Astrocyte (in vitro differentiated cells and primary cell): Measurements from ENCODE around the gene ARHGAP30. TPM values are rescaled to one million over a fixed set of nuclear protein-coding genes. Genes with fewer than 3 reads are reported as not detected.
A peak's percentile ranks its signal among the peaks of the same experiment; 100 is the strongest.

Experiments used
- DNase-seq: peaks from one replicate; pipeline ENCODE4 v3.0.0-alpha.2; 2010; ENCODE audit warnings: low read depth
- FAIRE-seq: peaks from 2 replicates; lab custom pipeline; 2011; peaks lifted over from hg19 to GRCh38; lab: Jason Lieb, UNC
- H2AFZ ChIP-seq: 2 replicates; pipeline ENCODE4 v1.6.0; 2012; ENCODE audit warnings: low read depth, low read length, inconsistent platforms
- H3K27ac ChIP-seq: 2 replicates; pipeline ENCODE4 v1.5.1; 2011; ENCODE audit warnings: low read depth, low read length, inconsistent platforms
- H3K27me3 ChIP-seq: 2 replicates; pipeline ENCODE4 v1.6.0; 2011; ENCODE audit warnings: low read length, inconsistent platforms; ENCODE audit not compliant: insufficient read depth
- H3K36me3 ChIP-seq: 2 replicates; pipeline ENCODE4 v1.5.1; 2011; ENCODE audit warnings: low read length, inconsistent platforms; ENCODE audit not compliant: insufficient read depth
- H3K4me1 ChIP-seq: 2 replicates; pipeline ENCODE4 v1.5.1; 2011; ENCODE audit warnings: low read length, inconsistent platforms; ENCODE audit not compliant: insufficient read depth
- H3K4me2 ChIP-seq: 2 replicates; pipeline ENCODE4 v1.6.0; 2012; ENCODE audit warnings: low read length, inconsistent platforms
- H3K4me3 ChIP-seq: 2 replicates; pipeline ENCODE4 v1.5.1; 2011; ENCODE audit warnings: low read depth, mild to moderate bottlenecking, low read length, inconsistent platforms; ENCODE audit not compliant: insufficient read depth
- H3K79me2 ChIP-seq: 2 replicates; pipeline ENCODE4 v1.6.0; 2012; ENCODE audit warnings: mild to moderate bottlenecking, low read length, inconsistent platforms; ENCODE audit not compliant: insufficient read depth
- H3K9ac ChIP-seq: 2 replicates; pipeline ENCODE4 v1.6.0; 2012; ENCODE audit warnings: mild to moderate bottlenecking, low read length, inconsistent platforms
- H3K9me3 ChIP-seq: 2 replicates; pipeline ENCODE4 v1.5.1; 2012; ENCODE audit warnings: low read depth, mild to moderate bottlenecking, low read length, inconsistent platforms; ENCODE audit not compliant: insufficient read depth
- H4K20me1 ChIP-seq: 2 replicates; pipeline ENCODE4 v1.6.0; 2012; ENCODE audit warnings: low read length, inconsistent platforms; ENCODE audit not compliant: insufficient read depth
- H3K27ac Mint-ChIP-seq: one replicate; pipeline ENCODE4 v1.8.0; 2021; ENCODE audit warnings: mild to moderate bottlenecking, mixed read lengths; ENCODE audit not compliant: unreplicated experiment
- H3K27me3 Mint-ChIP-seq: one replicate; pipeline ENCODE4 v1.8.0; 2021; ENCODE audit warnings: low read depth, mixed read lengths; ENCODE audit not compliant: unreplicated experiment
- H3K36me3 Mint-ChIP-seq: one replicate; pipeline ENCODE4 v1.8.0; 2021; ENCODE audit warnings: low read depth, mixed read lengths; ENCODE audit not compliant: unreplicated experiment
- H3K4me1 Mint-ChIP-seq: one replicate; pipeline ENCODE4 v1.8.0; 2021; ENCODE audit warnings: low read depth, mixed read lengths; ENCODE audit not compliant: unreplicated experiment
- H3K4me3 Mint-ChIP-seq: one replicate; pipeline ENCODE4 v1.8.0; 2021; ENCODE audit warnings: mild to moderate bottlenecking, moderate library complexity, mixed read lengths; ENCODE audit not compliant: unreplicated experiment
- H3K9me3 Mint-ChIP-seq: one replicate; pipeline ENCODE4 v1.8.0; 2021; ENCODE audit warnings: mild to moderate bottlenecking, mixed read lengths; ENCODE audit not compliant: unreplicated experiment
- CTCF ChIP-seq: IDR thresholded peaks from 2 replicates; pipeline ENCODE4 v1.5.1; 2011; ENCODE audit warnings: low read depth, mild to moderate bottlenecking, inconsistent platforms, low read length, moderate library complexity; ENCODE audit not compliant: insufficient read depth
- EZH2 ChIP-seq: IDR thresholded peaks from 2 replicates; pipeline ENCODE4 v1.6.1; 2012; ENCODE audit warnings: mild to moderate bottlenecking, low read length, inconsistent platforms; ENCODE audit not compliant: insufficient read depth
- total RNA-seq: library from RNA; stranded (reverse); gene quantifications from 2 replicates; pipeline ENCODE4 v1.2.1, GENCODE V29; 2021

The ARHGAP30 gene
- total RNA-seq, 1 donor from 2014 or later, result 0.25 TPM

DNA sequence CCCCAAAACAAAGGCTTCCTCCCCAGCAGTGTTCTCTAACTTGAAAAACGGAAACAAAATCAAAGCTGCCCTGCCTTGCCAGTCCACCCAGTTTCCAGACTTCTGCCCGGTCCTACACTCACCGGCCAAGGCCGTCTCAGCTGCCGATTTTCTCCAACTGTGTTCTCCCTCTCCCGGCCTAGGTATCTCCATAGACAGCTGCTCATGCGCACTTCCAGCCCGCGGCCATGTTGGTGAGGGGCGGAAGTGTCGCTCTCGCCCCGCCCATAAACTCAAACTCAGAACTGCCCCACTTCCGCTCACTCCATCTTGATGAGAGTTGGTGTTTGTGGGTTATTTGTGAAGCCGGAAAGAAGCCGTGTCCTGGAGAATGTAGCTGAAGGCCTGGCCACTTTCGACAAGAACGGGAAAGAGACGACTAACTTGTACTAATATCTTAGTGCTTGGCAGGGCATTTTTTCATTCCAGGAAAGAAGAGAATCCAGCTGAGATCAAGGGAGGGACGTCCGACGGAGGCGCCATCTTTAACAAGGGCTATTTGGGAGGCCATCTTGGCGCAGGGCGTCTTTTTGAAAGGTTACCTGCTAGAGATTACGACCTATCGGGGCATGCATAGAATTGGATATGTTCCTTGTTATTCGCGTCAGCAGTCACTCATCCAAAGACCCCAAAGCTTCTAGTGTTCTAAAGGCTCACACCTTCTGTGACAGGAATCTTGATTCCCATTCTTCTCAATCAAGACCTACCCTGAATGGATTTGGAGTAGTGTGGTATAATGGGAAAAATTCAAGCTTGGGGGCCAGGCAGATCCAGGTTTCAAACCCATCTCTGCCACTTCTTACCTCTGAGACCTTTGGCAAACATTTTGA lies 23.7 kb downstream of the ARHGAP30 start, which contains the start of gene USF1:
Gene USF1, minus strand, starts transcription at position 242 of the 869 bp plus-strand sequence. CDS start 2,702 bp downstream, outside the sequence.
- Histone ChIP-seq H3K27ac (peak within 1 kb of the TSS; percentile 97), H3K27me3 (no peaks in the 10 kb centered on the region), H3K4me1 (peaks cover 12% of the 10 kb centered on the region), H3K4me2 (peak within 1 kb of the TSS; percentile 98), H3K4me3 (peak within 1 kb of the TSS; percentile 85), H2AFZ (peak within 1 kb of the TSS; percentile 97), H3K36me3 (peaks cover 4% of the 10 kb centered on the region), H3K9me3 (peaks cover 6% of the 10 kb centered on the region), H4K20me1 (peaks cover 15% of the 10 kb centered on the region), H3K9ac (peak within 1 kb of the TSS; percentile 92), H3K79me2 (peaks cover 27% of the 10 kb centered on the region)
- DNase-seq (peak; percentile 89), FAIRE-seq (peak; percentile 85)
- TF ChIP-seq CTCF (no peak), EZH2 (no peak)
- peaks cover 23% of the 10 kb centered on the region for H3K9me3 Mint-ChIP-seq
- H3K36me3 Mint-ChIP-seq, result peaks cover 17% of the 10 kb centered on the region
- H3K27ac Mint-ChIP-seq, result peak within 1 kb of the TSS; percentile 100
- H3K4me1 Mint-ChIP-seq, result peaks cover 17% of the 10 kb centered on the region
- H3K27me3 Mint-ChIP-seq, result no peaks in the 10 kb centered on the region
- H3K4me3 Mint-ChIP-seq, result peak within 1 kb of the TSS; percentile 98

- H3K4me1 Mint-ChIP-seq, result peaks cover 17% of the 10 kb centered on the region
- peaks cover 6% of the 10 kb centered on the region for H3K9me3 ChIP-seq
- H3K4me1 ChIP-seq, result peaks cover 12% of the 10 kb centered on the region
- FAIRE-seq (no peak), DNase-seq (peak; percentile 53)
- peak overlapping the region; percentile 92 for H3K9ac ChIP-seq
- H3K79me2 ChIP-seq, result peaks cover 27% of the 10 kb centered on the region
- peak overlapping the region; percentile 100 for H3K27ac Mint-ChIP-seq
- peak overlapping the region; percentile 98 for H3K4me2 ChIP-seq
- no peaks in the 10 kb centered on the region for H3K27me3 ChIP-seq
- no peaks in the 10 kb centered on the region for H3K27me3 Mint-ChIP-seq
- peaks cover 21% of the 10 kb centered on the region for H3K36me3 Mint-ChIP-seq
- H3K4me3 Mint-ChIP-seq, result peak overlapping the region; percentile 98
- peak overlapping the region; percentile 97 for H3K27ac ChIP-seq
- peak overlapping the region; percentile 97 for H2AFZ ChIP-seq
- peak overlapping the region; percentile 85 for H3K4me3 ChIP-seq
- TF ChIP-seq CTCF, result no peak
- no peak for TF ChIP-seq EZH2
- H3K36me3 ChIP-seq, result peaks cover 11% of the 10 kb centered on the region
- H4K20me1 ChIP-seq, result peaks cover 15% of the 10 kb centered on the region
- peaks cover 20% of the 10 kb centered on the region for H3K9me3 Mint-ChIP-seq
These were observed 24.6 kb downstream of the ARHGAP30 start for GRCh38 chr1:161044908-161045735.
